GM10248 (cell line): ENCODE data around the gene PRICKLE1.

Experiments used
- CTCF ChIA-PET: fragments of 300-600 bp; sonication (Branson Sonifier 250); formaldehyde crosslinking; extraction: SDS; loops from one replicate; lab custom pipeline; 2021; ENCODE audit warnings: antibody characterized with exemption; lab: Yijun Ruan, JAX
- POLR2A ChIA-PET: fragments of 350-650 bp; sonication (Branson Sonifier 250); formaldehyde crosslinking; extraction: SDS; loops from one replicate; lab custom pipeline; 2020; ENCODE audit warnings: antibody characterized with exemption; lab: Yijun Ruan, JAX
- DNase-seq: peaks from one replicate; pipeline ENCODE4 v3.0.0; 2012; ENCODE audit errors: extremely low spot score
- CTCF ChIP-seq: IDR thresholded peaks from 2 replicates; pipeline ENCODE4 v1.5.1; 2012; ENCODE audit warnings: mild to moderate bottlenecking, low read depth; ENCODE audit errors: extremely low read depth, missing control alignments, control extremely low read depth

The PRICKLE1 gene

GRCh38 chr12:42603246-42603990 lies 13.9 kb upstream of the PRICKLE1 start:
- ChIA-PET POLR2A (no interaction called here), CTCF (no interaction called here)
- no peak for DNase-seq
- TF ChIP-seq CTCF = no peak

GRCh38 chr12:42593874-42594273 lies 4.3 kb upstream of the PRICKLE1 start:
- ChIA-PET CTCF (interaction anchor here (0.8 to 1.3 kb wide), 3 partner anchors 8 to 556 kb away, joined by 3 read pairs; no protein-coding TSS in a partner anchor), POLR2A (no interaction called here)
- TF ChIP-seq CTCF = no peak
- no peak for DNase-seq

- POLR2A ChIA-PET = no interaction called here
- peak; percentile 15 for DNase-seq
- CTCF ChIA-PET = no interaction called here
- no peak for TF ChIP-seq CTCF
Observed at GRCh38 chr12:42590330-42590934, 886 bp upstream of the PRICKLE1 start.

- POLR2A ChIA-PET = no interaction called here
- peak; percentile 24 for TF ChIP-seq CTCF
- CTCF ChIA-PET = no interaction called here
- peak; percentile 32 for DNase-seq
Observed at GRCh38 chr12:42588524-42589464, 752 bp downstream of the PRICKLE1 start.

- DNase-seq = no peak
- ChIA-PET POLR2A (no interaction called here), CTCF (no interaction called here)
- TF ChIP-seq CTCF = no peak
Observed at GRCh38 chr12:42587601-42588523, 1.7 kb downstream of the PRICKLE1 start.
